ENCODE data around the gene TEX52. TPM values are rescaled to one million over a fixed set of nuclear protein-coding genes. Genes with fewer than 3 reads are reported as not detected.
A peak's percentile ranks its signal among the peaks of the same experiment; 100 is the strongest.

Gene TEX52
- total and polyA plus RNA-seq, 10 of the 15 experiments (the other 5 are each of a cell fraction or from before 2014, with no cell fraction given): 0.23 TPM; not detected in 9

DNA sequence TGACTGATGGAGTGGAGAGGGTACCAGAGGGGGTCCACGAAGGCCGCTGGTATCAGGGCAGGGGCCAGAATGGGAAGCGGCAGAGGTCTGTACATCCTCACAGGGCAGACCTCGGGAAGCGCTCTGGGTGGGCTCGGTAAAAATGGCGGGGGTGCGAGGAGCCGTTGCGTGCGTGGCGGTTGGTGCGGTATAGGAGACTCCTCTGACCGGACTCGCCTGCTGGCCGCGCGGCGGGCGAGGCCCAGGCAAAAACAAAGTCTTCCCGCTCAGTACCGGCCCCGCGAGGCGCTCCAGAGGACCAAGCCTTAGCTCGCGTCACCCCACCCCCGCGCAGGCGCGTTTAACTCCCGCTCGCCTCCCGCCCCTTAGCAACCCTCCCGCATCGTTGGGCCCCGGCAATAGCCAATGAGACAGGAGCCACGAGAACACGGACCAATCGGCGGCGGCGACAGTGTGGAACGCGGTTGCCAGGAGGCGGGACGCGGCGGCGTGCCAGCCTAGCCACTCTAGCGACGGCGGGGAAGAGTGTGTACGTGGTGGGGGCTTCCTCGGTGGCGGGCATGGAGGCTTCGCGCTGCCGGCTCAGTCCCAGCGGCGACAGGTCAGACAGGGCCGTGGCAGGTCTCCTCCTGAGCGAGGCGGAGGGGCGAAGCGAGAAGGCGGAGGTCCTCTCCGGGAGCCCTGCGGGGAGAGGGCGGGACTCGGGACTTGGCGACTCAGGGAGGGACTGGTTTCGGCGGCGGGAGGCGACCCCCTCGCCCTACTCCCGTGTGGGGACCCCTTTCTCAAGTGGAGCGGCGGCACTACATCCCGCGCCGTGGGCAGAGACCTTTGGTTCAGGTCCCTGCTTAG, 33.8 kb upstream of the TEX52 start, which contains the start of gene TULP3:
TULP3 (plus strand) TSS at position 504 of the 852 bp plus-strand sequence; CDS start at position 561, 57 bp downstream.
- no peaks in the 10 kb centered on the region for H4K20me1 ChIP-seq (ENCODE audit: control insufficient read depth, insufficient read depth)
- no TSS peak for BruUV-seq (replicated peaks)
- peaks cover 2% of the 10 kb centered on the region; the same call in 1 of the 2 replicates for H3K79me2 ChIP-seq (ENCODE audit: control insufficient read depth, insufficient read depth, low read length)
- H3K9me3 ChIP-seq (replicated peaks; ENCODE audit: control insufficient read depth, insufficient read depth, low read length): no peaks in the 10 kb centered on the region
- in situ Hi-C loops (cut with MboI): no loop called here
- H3K4me2 ChIP-seq (ENCODE audit: control insufficient read depth, insufficient read depth): peak within 1 kb of the TSS; percentile 99
- peak within 1 kb of the TSS; percentile 90 for H3K4me3 ChIP-seq
- ATAC-seq (peak; percentile 99), FAIRE-seq (peak; percentile 83), DNase-seq (ENCODE audit: low read depth, low spot score) (peak; percentile 78)
- ChIA-PET POLR2A (interaction anchor here (0.6 to 2.1 kb wide), 6 partner anchors 10 to 22 kb away, joined by 3 to 9 read pairs (median 4); partner anchors contain the start of genes FOXM1 and RHNO1), SMC1A (ENCODE audit: uncharacterized antibody, unreplicated experiment) (interaction anchor here (0.6 to 1.3 kb wide), 2 partner anchors 12 to 92 kb away, joined by 3 read pairs; no protein-coding TSS in a partner anchor), CTCF (interaction anchor here (0.6 to 1.6 kb wide), 4 partner anchors 10 to 82 kb away, joined by 3 to 6 read pairs (median 4); no protein-coding TSS in a partner anchor), RAD21 (ENCODE audit: unreplicated experiment) (interaction anchor here (0.8 to 1.0 kb wide), 2 partner anchors 43 to 151 kb away, joined by 3 to 4 read pairs; no protein-coding TSS in a partner anchor)
- intact Hi-C loops (cut with micrococcal nuclease; ENCODE audit: unreplicated experiment): loop anchor here (5.0 kb wide), 1 partner anchor 42 kb away; no protein-coding TSS in a partner anchor
- H3K9ac ChIP-seq (ENCODE audit: control insufficient read depth, insufficient read depth, low read length): peak within 1 kb of the TSS; percentile 77
- peaks cover 0 to 5% of the 10 kb centered on the region in 2 experiments; a peak in 2 of 4 replicates for H3K36me3 ChIP-seq (ENCODE audit: control insufficient read depth in 2 of 2, insufficient read depth in 2 of 2, low read length in 1 of 2)
- no peaks in the 10 kb centered on the region for H3K27me3 ChIP-seq (replicated peaks in 1 of 2; ENCODE audit: control insufficient read depth in 2 of 2, insufficient read depth in 2 of 2, low read length in 1 of 2)
- peak within 1 kb of the TSS; percentile 76 for H3K27ac ChIP-seq (ENCODE audit: control insufficient read depth, insufficient read depth)
- peak within 1 kb of the TSS; percentile 91 for H2AFZ ChIP-seq (ENCODE audit: control insufficient read depth, low read depth, low read length)
- H3K4me1 ChIP-seq (ENCODE audit: control insufficient read depth, insufficient read depth, low read length): peaks cover 4% of the 10 kb centered on the region
- under 1% methylated on average over 65 of the region's 83 CpGs for WGBS (ENCODE audit: insufficient coverage, insufficient replicate concordance, low lambda C conversion rate, missing lambda C conversion rate)
- TF ChIP-seq POU2F2 (IDR thresholded peaks at IDR 0.05; ENCODE audit: borderline replicate concordance, low read depth, low read length): 0 out of 3 replicates have a peak, but pooled peaks have one; percentile 17
- TF ChIP-seq, protein P1, sequence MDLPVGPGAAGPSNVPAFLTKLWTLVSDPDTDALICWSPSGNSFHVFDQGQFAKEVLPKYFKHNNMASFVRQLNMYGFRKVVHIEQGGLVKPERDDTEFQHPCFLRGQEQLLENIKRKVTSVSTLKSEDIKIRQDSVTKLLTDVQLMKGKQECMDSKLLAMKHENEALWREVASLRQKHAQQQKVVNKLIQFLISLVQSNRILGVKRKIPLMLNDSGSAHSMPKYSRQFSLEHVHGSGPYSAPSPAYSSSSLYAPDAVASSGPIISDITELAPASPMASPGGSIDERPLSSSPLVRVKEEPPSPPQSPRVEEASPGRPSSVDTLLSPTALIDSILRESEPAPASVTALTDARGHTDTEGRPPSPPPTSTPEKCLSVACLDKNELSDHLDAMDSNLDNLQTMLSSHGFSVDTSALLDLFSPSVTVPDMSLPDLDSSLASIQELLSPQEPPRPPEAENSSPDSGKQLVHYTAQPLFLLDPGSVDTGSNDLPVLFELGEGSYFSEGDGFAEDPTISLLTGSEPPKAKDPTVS (IDR thresholded peaks at IDR 0.05; ENCODE audit: low read depth, low read length): no peak
- TF ChIP-seq, protein P2, sequence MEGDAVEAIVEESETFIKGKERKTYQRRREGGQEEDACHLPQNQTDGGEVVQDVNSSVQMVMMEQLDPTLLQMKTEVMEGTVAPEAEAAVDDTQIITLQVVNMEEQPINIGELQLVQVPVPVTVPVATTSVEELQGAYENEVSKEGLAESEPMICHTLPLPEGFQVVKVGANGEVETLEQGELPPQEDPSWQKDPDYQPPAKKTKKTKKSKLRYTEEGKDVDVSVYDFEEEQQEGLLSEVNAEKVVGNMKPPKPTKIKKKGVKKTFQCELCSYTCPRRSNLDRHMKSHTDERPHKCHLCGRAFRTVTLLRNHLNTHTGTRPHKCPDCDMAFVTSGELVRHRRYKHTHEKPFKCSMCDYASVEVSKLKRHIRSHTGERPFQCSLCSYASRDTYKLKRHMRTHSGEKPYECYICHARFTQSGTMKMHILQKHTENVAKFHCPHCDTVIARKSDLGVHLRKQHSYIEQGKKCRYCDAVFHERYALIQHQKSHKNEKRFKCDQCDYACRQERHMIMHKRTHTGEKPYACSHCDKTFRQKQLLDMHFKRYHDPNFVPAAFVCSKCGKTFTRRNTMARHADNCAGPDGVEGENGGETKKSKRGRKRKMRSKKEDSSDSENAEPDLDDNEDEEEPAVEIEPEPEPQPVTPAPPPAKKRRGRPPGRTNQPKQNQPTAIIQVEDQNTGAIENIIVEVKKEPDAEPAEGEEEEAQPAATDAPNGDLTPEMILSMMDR (IDR thresholded peaks at IDR 0.05 in 2 of 3, conservative IDR thresholded peaks at IDR 0.05 in 1 of 3; ENCODE audit: control insufficient read depth in 2 of 3, extremely low read depth in 1 of 3, insufficient read depth in 1 of 3, low read depth in 3 of 3, low read length in 3 of 3): 0 out of 6 replicates have a peak, but pooled peaks of 1 of the 3 experiments have one; percentile 3
- TF ChIP-seq RAD51 (IDR thresholded peaks at IDR 0.05): no peak
- TF ChIP-seq IKZF1 (conservative IDR thresholded peaks at IDR 0.05): peak; percentile 52
- TF ChIP-seq, protein P3, sequence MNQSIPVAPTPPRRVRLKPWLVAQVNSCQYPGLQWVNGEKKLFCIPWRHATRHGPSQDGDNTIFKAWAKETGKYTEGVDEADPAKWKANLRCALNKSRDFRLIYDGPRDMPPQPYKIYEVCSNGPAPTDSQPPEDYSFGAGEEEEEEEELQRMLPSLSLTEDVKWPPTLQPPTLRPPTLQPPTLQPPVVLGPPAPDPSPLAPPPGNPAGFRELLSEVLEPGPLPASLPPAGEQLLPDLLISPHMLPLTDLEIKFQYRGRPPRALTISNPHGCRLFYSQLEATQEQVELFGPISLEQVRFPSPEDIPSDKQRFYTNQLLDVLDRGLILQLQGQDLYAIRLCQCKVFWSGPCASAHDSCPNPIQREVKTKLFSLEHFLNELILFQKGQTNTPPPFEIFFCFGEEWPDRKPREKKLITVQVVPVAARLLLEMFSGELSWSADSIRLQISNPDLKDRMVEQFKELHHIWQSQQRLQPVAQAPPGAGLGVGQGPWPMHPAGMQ (IDR thresholded peaks at IDR 0.05; ENCODE audit: borderline replicate concordance): no peak
- TF ChIP-seq TBL1XR1 (IDR thresholded peaks at IDR 0.05; ENCODE audit: low read depth, low read length): no peak
- TF ChIP-seq RB1 (IDR thresholded peaks at IDR 0.05; ENCODE audit: borderline replicate concordance): peak; percentile 57; the same call in 1 of the 2 replicates
- no peak for TF ChIP-seq TCF12 (IDR thresholded peaks at IDR 0.05; ENCODE audit: low read depth, low read length)
- peak in 1 of 2 experiments; percentile 62; a peak in 1 of 3 replicates for TF ChIP-seq EGR1 (IDR thresholded peaks at IDR 0.05; ENCODE audit: borderline replicate concordance in 1 of 2, low read depth in 2 of 2, low read length in 2 of 2)
- 0 out of 2 replicates have a peak, but pooled peaks have one; percentile 18 for TF ChIP-seq SMARCA5 (IDR thresholded peaks at IDR 0.05)
- TF ChIP-seq, protein P4, sequence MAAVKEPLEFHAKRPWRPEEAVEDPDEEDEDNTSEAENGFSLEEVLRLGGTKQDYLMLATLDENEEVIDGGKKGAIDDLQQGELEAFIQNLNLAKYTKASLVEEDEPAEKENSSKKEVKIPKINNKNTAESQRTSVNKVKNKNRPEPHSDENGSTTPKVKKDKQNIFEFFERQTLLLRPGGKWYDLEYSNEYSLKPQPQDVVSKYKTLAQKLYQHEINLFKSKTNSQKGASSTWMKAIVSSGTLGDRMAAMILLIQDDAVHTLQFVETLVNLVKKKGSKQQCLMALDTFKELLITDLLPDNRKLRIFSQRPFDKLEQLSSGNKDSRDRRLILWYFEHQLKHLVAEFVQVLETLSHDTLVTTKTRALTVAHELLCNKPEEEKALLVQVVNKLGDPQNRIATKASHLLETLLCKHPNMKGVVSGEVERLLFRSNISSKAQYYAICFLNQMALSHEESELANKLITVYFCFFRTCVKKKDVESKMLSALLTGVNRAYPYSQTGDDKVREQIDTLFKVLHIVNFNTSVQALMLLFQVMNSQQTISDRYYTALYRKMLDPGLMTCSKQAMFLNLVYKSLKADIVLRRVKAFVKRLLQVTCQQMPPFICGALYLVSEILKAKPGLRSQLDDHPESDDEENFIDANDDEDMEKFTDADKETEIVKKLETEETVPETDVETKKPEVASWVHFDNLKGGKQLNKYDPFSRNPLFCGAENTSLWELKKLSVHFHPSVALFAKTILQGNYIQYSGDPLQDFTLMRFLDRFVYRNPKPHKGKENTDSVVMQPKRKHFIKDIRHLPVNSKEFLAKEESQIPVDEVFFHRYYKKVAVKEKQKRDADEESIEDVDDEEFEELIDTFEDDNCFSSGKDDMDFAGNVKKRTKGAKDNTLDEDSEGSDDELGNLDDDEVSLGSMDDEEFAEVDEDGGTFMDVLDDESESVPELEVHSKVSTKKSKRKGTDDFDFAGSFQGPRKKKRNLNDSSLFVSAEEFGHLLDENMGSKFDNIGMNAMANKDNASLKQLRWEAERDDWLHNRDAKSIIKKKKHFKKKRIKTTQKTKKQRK (IDR thresholded peaks at IDR 0.05; ENCODE audit: low read depth, low read length): no peak
- peak; percentile 97 for TF ChIP-seq MXI1 (IDR thresholded peaks at IDR 0.05; ENCODE audit: low read depth, low read length)
